K562 (cell line): ENCODE measurements around the gene RAB31. TPM values are rescaled to one million over a fixed set of nuclear protein-coding genes. Genes with fewer than 3 reads are reported as not detected.

Experiments
- ATAC-seq: fragments of 200-7000 bp; cut with Tn5 transposase; 3 replicates; pipeline ENCODE4 v1.9.1; 2020; ENCODE audit warnings: moderate library complexity
- BruUV-seq: library from RNA; stranded (reverse); fragments of 400-500 nt; replicated peaks from 2 replicates; lab custom pipeline; 2021; lab: Mats Ljungman, UMichigan
- CTCF ChIA-PET: fragments of 300-600 bp; formaldehyde crosslinking; extraction: SDS; loops from one replicate; lab custom pipeline; 2021; ENCODE audit warnings: low intra/inter-chr PET ratio; lab: Yijun Ruan, JAX
- POLR2A ChIA-PET: fragments of 300-600, 350-650 bp; sonication (Branson Sonifier 250); formaldehyde crosslinking; extraction: SDS; loops from one replicate; lab custom pipeline; 2021; ENCODE audit warnings: antibody characterized with exemption, inconsistent platforms; lab: Yijun Ruan, JAX
- DNase-seq, 4 experiments: peaks; one replicate each; pipeline versions ENCODE4 v3.0.0 to v3.0.0-alpha.2; 2011 to 2018; ENCODE audit warnings: low spot score in 3 of 4, mixed read lengths in 3 of 4; ENCODE audit errors: extremely low read depth in 1 of 4
- FAIRE-seq: peaks from 2 replicates; lab custom pipeline; 2011; peaks lifted over from hg19 to GRCh38; lab: Jason Lieb, UNC
- H2AFZ ChIP-seq: 2 replicates; pipeline ENCODE4 v1.6.0; 2011; ENCODE audit warnings: low read depth, low read length, control low read depth, inconsistent platforms
- H3K27ac ChIP-seq: fragments of 200-600 bp; 3 replicates; pipeline ENCODE4 v1.8.0; 2011; ENCODE audit warnings: low read depth, mild to moderate bottlenecking, control low read depth, inconsistent platforms, low read length, moderate library complexity, mixed read lengths; ENCODE audit errors: extremely low read depth
- H3K27me3 ChIP-seq, 2 experiments: fragments of 300-600 bp in 1 of 2; 2 replicates in 1 of 2; 3 replicates in 1 of 2; pipeline versions ENCODE4 v1.6.0 to v1.8.0; 2011; ENCODE audit warnings: inconsistent platforms in 2 of 2, low read length in 2 of 2, mild to moderate bottlenecking in 1 of 2, mixed read lengths in 1 of 2, moderate library complexity in 1 of 2; ENCODE audit not compliant: control insufficient read depth in 2 of 2, insufficient read depth in 2 of 2
- H3K36me3 ChIP-seq: fragments of 300-600 bp; 3 replicates; pipeline ENCODE4 v1.8.0; 2011; ENCODE audit warnings: mild to moderate bottlenecking, low read length, inconsistent platforms; ENCODE audit not compliant: control insufficient read depth, insufficient read depth
- H3K4me1 ChIP-seq, 2 experiments: fragments of 200-600 bp in 1 of 2; replicated peaks in 1 of 2; 2 replicates in 1 of 2; 3 replicates in 1 of 2; pipeline versions ENCODE4 v1.5.1 to v1.8.0; 2011; ENCODE audit warnings: inconsistent platforms in 2 of 2, low read length in 2 of 2, mild to moderate bottlenecking in 1 of 2, mixed read lengths in 1 of 2, moderate library complexity in 1 of 2; ENCODE audit not compliant: control insufficient read depth in 2 of 2, insufficient read depth in 2 of 2
- H3K4me2 ChIP-seq: 2 replicates; pipeline ENCODE4 v1.6.1; 2011; ENCODE audit warnings: low read length, control low read depth, inconsistent platforms, mixed read lengths; ENCODE audit not compliant: insufficient read depth
- H3K4me3 ChIP-seq: fragments of 200-600 bp; sonication (generic), shearing (Covaris generic); 2 replicates; pipeline ENCODE4 v1.5.1; 2016; ENCODE audit warnings: control low read depth, inconsistent platforms
- H3K79me2 ChIP-seq: fragments of 200-600 bp; 3 replicates; pipeline ENCODE4 v1.8.0; 2011; ENCODE audit warnings: low read length, inconsistent platforms; ENCODE audit not compliant: control insufficient read depth, insufficient read depth
- H3K9ac ChIP-seq, 2 experiments: 2 replicates each; pipeline versions ENCODE4 v1.6.0 to v1.6.1; 2011; ENCODE audit warnings: low read depth in 2 of 2, low read length in 2 of 2, control low read depth in 1 of 2, inconsistent platforms in 1 of 2, mild to moderate bottlenecking in 1 of 2, mixed read lengths in 1 of 2; ENCODE audit not compliant: insufficient read depth in 1 of 2
- H3K9me1 ChIP-seq: one replicate; pipeline ENCODE4 v1.6.0; 2011; ENCODE audit warnings: inconsistent platforms, mild to moderate bottlenecking, low read length, moderate library complexity; ENCODE audit not compliant: control insufficient read depth, insufficient read depth
- H3K9me3 ChIP-seq: replicated peaks from 2 replicates; pipeline ENCODE4 v1.5.1; 2011; ENCODE audit warnings: low read depth, low read length, inconsistent platforms; ENCODE audit not compliant: control insufficient read depth, insufficient read depth
- H4K20me1 ChIP-seq: replicated peaks from 2 replicates; pipeline ENCODE4 v1.6.1; 2011; ENCODE audit warnings: low read length, inconsistent platforms, mixed read lengths; ENCODE audit not compliant: control insufficient read depth, insufficient read depth
- ATF1 ChIP-seq, 2 experiments: fragments of 450-650 bp in 1 of 2; IDR thresholded peaks; 2 replicates each; pipeline ENCODE4 v1.6.1; 2016; ENCODE audit warnings: missing compliant biosample characterization in 1 of 2, missing genetic modification characterization in 1 of 2
- ETV6 ChIP-seq, 3 experiments: fragments of 150-350 bp in 1 of 3; sonication (generic) in 1 of 3; formaldehyde crosslinking in 1 of 3; IDR thresholded peaks; 2 replicates each; pipeline versions ENCODE4 v1.6.1 to v1.8.0; 2014 to 2022; ENCODE audit warnings: borderline replicate concordance in 2 of 3, low read depth in 2 of 3, antibody characterized with exemption in 1 of 3, low read length in 1 of 3, mild to moderate bottlenecking in 1 of 3, missing genetic modification reagents in 1 of 3
- HMG20A ChIP-seq: fragments of 450-650 bp; formaldehyde crosslinking; conservative IDR thresholded peaks from 2 replicates; pipeline ENCODE4 v1.4.0; 2020; ENCODE audit warnings: mild to moderate bottlenecking, mixed read lengths
- JUND ChIP-seq, 2 experiments: IDR thresholded peaks; 2 replicates in 1 of 2; 3 replicates in 1 of 2; pipeline ENCODE4 v1.6.1; 2011; ENCODE audit warnings: borderline replicate concordance in 2 of 2, low read depth in 2 of 2, low read length in 2 of 2, improper control_type of control experiment in 1 of 2, missing biosample characterization in 1 of 2, missing genetic modification characterization in 1 of 2, missing genetic modification reagents in 1 of 2
- MAFK ChIP-seq: IDR thresholded peaks from 2 replicates; pipeline ENCODE4 v1.6.1; 2011; ENCODE audit warnings: low read length, improper control_type of control experiment
- SUPT5H ChIP-seq: fragments of 450-650 bp; IDR thresholded peaks from 2 replicates; pipeline ENCODE4 v1.6.1; 2016
- TAL1 ChIP-seq: fragments of 450-650 bp; IDR thresholded peaks from 2 replicates; pipeline ENCODE4 v1.6.1; 2016; ENCODE audit warnings: mild to moderate bottlenecking
- TEAD1 ChIP-seq, 2 experiments: fragments of 450-650 bp in 1 of 2; sonication (generic) in 1 of 2; formaldehyde crosslinking; IDR thresholded peaks; 2 replicates each; pipeline versions ENCODE4 v1.4.0 to v1.8.0; 2020 to 2022; ENCODE audit warnings: mild to moderate bottlenecking in 2 of 2, missing genetic modification reagents in 1 of 2
- ZNF274 ChIP-seq: IDR thresholded peaks from 2 replicates; pipeline ENCODE4 v1.6.1; 2011; ENCODE audit warnings: low read depth, mild to moderate bottlenecking, low read length, moderate library complexity, borderline replicate concordance
- ZNF586 ChIP-seq: fragments of 450-650 bp; formaldehyde crosslinking; conservative IDR thresholded peaks from 2 replicates; pipeline ENCODE4 v1.4.0; 2020; ENCODE audit warnings: mild to moderate bottlenecking, moderate library complexity
- WGBS: fragments of 100-300 bp; shearing (Covaris generic); methylation state at CpG from one replicate; pipeline ENCODE4 v1.1.6; 2016; ENCODE audit warnings: low coverage, mixed read lengths; ENCODE audit not compliant: insufficient coverage; ENCODE audit errors: missing lambda C conversion rate; 5-methylcytosine and 5-hydroxymethylcytosine counted together
- in situ Hi-C: fragments of 300-500 bp; cut with MboI; formaldehyde crosslinking; loops from 4 replicates; pipeline ENCODE4 v1.15.0; 2018; ENCODE audit warnings: inconsistent platforms, mixed read lengths
- intact Hi-C: fragments of 100-400 bp; cut with micrococcal nuclease; formaldehyde crosslinking; loops from 2 replicates; pipeline ENCODE4 v1.14.2; 2022
- polyA plus RNA-seq, 8 experiments: library from polyadenylated mRNA; depleted of rRNA in 4 of 8; stranded (reverse) in 5 of 8; unstranded in 3 of 8; fragments of >200 nt; fragmentation: Nextera tagmentation in 2 of 8; fragmentation: Illumina TruSeq in 1 of 8; extraction: Ambion mirVana in 2 of 8; extraction: Trizol in 1 of 8; gene quantifications; 2 replicates each; pipeline versions ENCODE4 v1.2.1 to v1.2.3, GENCODE V29; 2011 to 2014; ENCODE audit warnings: inconsistent platforms in 1 of 8, missing spikeins in 1 of 8
- total RNA-seq, 7 experiments: library from RNA; depleted of rRNA in 6 of 7; stranded (reverse); fragments of >200 nt in 6 of 7; fragmentation: Illumina TruSeq in 2 of 7; extraction: Trizol in 2 of 7; gene quantifications; 2 replicates each; pipeline versions ENCODE4 v1.2.1 to v1.2.3, GENCODE V29; 2011 to 2021; ENCODE audit warnings: low replicate concordance in 1 of 7
- TF ChIP-seq, protein P1 (sequence below), 2 experiments: fragments of 450-650 bp in 1 of 2; sonication (generic) in 1 of 2; formaldehyde crosslinking in 1 of 2; IDR thresholded peaks in 1 of 2; conservative IDR thresholded peaks in 1 of 2; 2 replicates each; pipeline versions ENCODE4 v1.6.1 to v1.8.1; 2016 to 2023; ENCODE audit warnings: mild to moderate bottlenecking in 2 of 2, moderate library complexity in 2 of 2, inconsistent platforms in 1 of 2, missing genetic modification reagents in 1 of 2
- TF ChIP-seq, protein P2 (sequence below): fragments of 250-450 bp; sonication (Bioruptor Pico); IDR thresholded peaks from 2 replicates; pipeline ENCODE4 v1.8.0; 2022; ENCODE audit warnings: moderate library complexity, mild to moderate bottlenecking, inconsistent platforms
- TF ChIP-seq, protein P3 (sequence below): fragments of 250-450 bp; sonication (Bioruptor Pico); IDR thresholded peaks from 2 replicates; pipeline ENCODE4 v1.4.0; 2020; ENCODE audit warnings: borderline replicate concordance

RAB31 gene
- total and polyA plus RNA-seq, 9 of the 15 experiments (the other 6 are each of a cell fraction or from before 2014, with no cell fraction given): 20.7 to 70.4 (median 41.3) TPM

DNA sequence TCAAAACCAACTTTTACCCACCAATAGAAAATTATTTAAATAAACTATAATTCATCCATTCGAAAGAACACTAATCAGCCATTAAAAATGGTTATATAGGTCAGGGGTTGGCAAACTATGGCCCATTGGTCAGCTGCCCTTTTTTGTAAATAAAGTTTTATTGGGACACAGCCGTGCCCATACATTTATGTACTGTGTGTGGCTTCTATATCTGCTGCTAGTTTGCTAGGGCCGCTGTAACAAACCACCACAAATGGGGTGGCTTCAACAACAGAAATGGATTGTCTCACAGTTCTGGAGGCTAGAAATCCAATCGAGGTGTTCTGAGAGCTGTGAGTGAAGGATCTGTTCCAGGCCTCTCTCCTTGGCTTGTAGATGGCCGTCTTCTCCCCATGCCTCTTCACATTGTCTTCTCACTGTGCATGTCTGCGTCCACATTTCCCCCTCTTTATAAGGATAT lies 170.7 kb downstream of the RAB31 start:
- Histone ChIP-seq H3K9me3 (no peaks in the 10 kb centered on the region), H2AFZ (peak overlapping the region; percentile 90), H3K36me3 (no peaks in the 10 kb centered on the region), H3K9me1 (no peaks in the 10 kb centered on the region), H3K27me3 (no peaks in the 10 kb centered on the region), H3K4me1 (peaks cover 24 to 61% of the 10 kb centered on the region in 2 experiments), H4K20me1 (no peaks in the 10 kb centered on the region), H3K27ac (peak overlapping the region; percentile 97), H3K4me3 (no peak overlapping the region), H3K79me2 (peaks cover 10% of the 10 kb centered on the region; the same call in 2 of the 3 replicates), H3K9ac (peak overlapping the region; percentile 7 to 87; a peak in 3 of 4 replicates), H3K4me2 (no peak overlapping the region; the same call in 1 of the 2 replicates)
- CTCF ChIA-PET: no interaction called here
- POLR2A ChIA-PET: interaction anchor here (0.6 to 2.0 kb wide), 4 partner anchors 9 to 168 kb away, joined by 3 to 10 read pairs (median 4); no protein-coding TSS in a partner anchor
- peak; percentile 2 for ATAC-seq
- no TSS peak for BruUV-seq
- WGBS: 30% methylated on average over 6 of the region's 6 CpGs
- FAIRE-seq: no peak
- peak in 1 of 4 experiments; percentile 63 for DNase-seq
- intact Hi-C loops: loop anchor here (10.0 kb wide), 1 partner anchor 194 kb away; no protein-coding TSS in a partner anchor
- in situ Hi-C loops: no loop called here
- TF ChIP-seq, protein P1, sequence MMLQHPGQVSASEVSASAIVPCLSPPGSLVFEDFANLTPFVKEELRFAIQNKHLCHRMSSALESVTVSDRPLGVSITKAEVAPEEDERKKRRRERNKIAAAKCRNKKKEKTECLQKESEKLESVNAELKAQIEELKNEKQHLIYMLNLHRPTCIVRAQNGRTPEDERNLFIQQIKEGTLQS (IDR thresholded peaks at IDR 0.05): no peak
- TF ChIP-seq, protein P1 (CRISPR knock-in tag; conservative IDR thresholded peaks at IDR 0.05): 0 out of 2 replicates have a peak, but pooled peaks have one; percentile 32
- TF ChIP-seq, protein P2, sequence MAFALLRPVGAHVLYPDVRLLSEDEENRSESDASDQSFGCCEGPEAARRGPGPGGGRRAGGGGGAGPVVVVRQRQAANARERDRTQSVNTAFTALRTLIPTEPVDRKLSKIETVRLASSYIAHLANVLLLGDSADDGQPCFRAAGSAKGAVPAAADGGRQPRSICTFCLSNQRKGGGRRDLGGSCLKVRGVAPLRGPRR: peak; percentile 84; the same call in 1 of the 2 replicates
- TF ChIP-seq ZNF586 (CRISPR knock-in tag): peak; percentile 79; the same call in 1 of the 2 replicates
- TF ChIP-seq TAL1: no peak
- TF ChIP-seq ETV6 (IDR thresholded peaks at IDR 0.05; ENCODE audit: borderline replicate concordance in 1 of 2, low read depth in 2 of 2, low read length in 1 of 2): no peak
- no peak for TF ChIP-seq ETV6 (CRISPR knock-in tag; IDR thresholded peaks at IDR 0.05; ENCODE audit: borderline replicate concordance)
- TF ChIP-seq ATF1 (CRISPR knock-in tag; IDR thresholded peaks at IDR 0.05): no peak
- TF ChIP-seq ATF1 (tag; IDR thresholded peaks at IDR 0.05): 0 out of 2 replicates have a peak, but pooled peaks have one; percentile 21
- TF ChIP-seq SUPT5H: no peak
- 0 out of 2 replicates have a peak, but pooled peaks have one; percentile 51 for TF ChIP-seq HMG20A (CRISPR knock-in tag)
- peak in 1 of 2 experiments; percentile 74; a peak in 1 of 4 replicates for TF ChIP-seq TEAD1 (CRISPR knock-in tag; IDR thresholded peaks at IDR 0.05)
- no peak for TF ChIP-seq JUND (IDR thresholded peaks at IDR 0.05; ENCODE audit: borderline replicate concordance, low read depth, low read length)
- peak; percentile 32; the same call in 2 of the 3 replicates for TF ChIP-seq JUND (tag; IDR thresholded peaks at IDR 0.05; ENCODE audit: borderline replicate concordance, low read depth, low read length)
- TF ChIP-seq, protein P3, sequence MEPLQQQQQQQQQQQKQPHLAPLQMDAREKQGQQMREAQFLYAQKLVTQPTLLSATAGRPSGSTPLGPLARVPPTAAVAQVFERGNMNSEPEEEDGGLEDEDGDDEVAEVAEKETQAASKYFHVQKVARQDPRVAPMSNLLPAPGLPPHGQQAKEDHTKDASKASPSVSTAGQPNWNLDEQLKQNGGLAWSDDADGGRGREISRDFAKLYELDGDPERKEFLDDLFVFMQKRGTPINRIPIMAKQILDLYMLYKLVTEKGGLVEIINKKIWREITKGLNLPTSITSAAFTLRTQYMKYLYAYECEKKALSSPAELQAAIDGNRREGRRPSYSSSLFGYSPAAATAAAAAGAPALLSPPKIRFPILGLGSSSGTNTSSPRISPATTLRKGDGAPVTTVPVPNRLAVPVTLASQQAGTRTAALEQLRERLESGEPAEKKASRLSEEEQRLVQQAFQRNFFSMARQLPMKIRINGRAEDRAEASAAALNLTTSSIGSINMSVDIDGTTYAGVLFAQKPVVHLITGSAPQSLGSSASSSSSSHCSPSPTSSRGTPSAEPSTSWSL (CRISPR knock-in tag): 0 out of 2 replicates have a peak, but pooled peaks have one; percentile 34
- TF ChIP-seq MAFK: no peak
- no peak for TF ChIP-seq ZNF274
